ENCODE measurements around the gene NRTN.
"Not testable (repeated sequence)": the region's sequence is repeated elsewhere in the genome, so short reads cannot be mapped to it uniquely, and the experiment has no call there.

The NRTN gene

DNA sequence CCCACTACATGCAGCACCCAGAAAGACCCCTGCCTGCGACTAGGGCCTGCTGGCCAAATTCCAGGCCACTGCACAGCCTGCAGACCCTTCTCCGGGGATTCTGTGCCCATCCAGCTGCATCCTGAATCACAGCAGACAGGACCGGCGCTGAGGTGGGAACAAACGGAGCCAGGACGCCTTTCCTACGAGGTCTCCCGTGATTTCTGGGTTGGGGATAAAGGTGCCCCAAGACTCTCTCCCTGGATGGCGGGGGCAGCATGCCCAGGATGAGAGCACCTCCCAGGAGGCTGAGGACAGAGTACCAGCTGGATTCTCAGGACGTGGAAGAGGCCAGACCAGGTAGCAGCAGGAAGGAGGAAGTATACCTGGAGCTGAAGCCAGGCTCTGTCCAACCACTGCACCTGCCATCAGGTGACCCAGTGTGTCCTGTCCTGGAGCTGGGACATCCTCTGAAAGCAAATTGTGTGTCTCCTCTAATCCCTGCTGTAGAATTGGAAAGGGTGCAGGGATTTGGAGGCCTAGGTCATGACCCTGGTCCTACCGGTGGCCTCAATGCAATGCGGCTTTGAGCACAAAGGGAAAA lies 68.8 kb downstream of the NRTN start:
- DNase-seq = no peak

DNA sequence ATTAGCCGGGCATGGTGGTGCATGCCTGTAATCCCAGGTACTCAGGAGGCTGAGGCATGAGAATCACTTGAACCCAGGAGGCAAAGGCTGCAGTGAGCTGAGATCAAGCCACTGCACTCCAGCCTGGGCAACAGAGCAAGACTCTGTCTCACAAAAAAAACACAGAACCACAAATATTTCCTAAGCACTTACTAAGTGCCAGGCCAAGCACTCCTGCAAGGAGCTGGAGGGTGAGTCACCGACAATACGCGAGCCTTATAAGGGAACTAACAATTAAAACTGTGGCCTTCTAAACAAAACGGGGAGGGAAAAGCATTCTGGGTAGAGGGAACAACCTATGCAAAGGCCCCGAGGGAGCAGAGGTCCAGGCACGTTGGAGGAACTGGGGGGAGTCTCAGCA lies 69.6 kb downstream of the NRTN start:
- not testable (repeated sequence) for DNase-seq

DNA sequence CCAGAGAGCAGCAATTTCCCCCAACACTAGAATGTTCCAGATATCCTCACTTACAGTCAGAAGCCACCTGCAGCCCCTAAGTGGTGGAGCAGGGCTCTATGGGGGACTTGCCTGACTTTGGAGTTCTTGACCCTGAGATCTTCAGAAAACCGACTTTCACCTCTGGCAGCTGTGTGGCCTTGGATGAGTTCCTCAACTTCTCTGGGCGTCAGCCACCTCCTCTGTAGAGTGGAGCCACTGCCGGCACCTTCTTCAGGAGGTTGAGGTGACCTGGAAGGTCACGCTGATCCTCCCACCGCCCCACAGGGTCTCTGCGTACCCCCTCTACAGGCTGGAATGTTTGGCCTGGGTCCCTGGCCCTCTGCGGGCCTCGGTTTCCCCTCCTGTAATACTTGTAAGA lies 72.6 kb downstream of the NRTN start:
- no peak for DNase-seq

DNA sequence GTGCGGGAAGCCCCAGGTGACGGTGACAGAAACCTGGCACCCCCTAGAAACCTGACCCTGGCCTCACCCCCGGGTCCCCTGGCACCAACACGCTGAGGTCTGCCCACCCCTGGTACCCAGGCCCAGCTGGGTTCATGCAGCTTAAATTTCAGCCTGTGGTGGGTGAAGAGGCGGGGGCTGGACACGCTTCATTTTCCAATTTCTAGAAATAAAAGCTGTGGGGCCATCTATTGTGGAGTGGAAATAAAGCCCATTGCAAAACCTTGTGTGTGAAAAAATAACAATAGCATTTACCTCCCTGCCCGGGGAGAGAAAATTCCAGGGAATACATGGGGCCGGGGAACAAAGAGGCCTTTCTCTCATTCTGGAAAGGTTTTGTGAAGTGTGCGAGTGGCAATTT lies 73.0 kb downstream of the NRTN start:
- no peak for DNase-seq

All from NCI-H748 treated with DMSO at 0.1 percent for 48 hours (cell line).